Naive B cell (primary cell): ENCODE measurements around the gene PLLP. TPM values are rescaled to one million over a fixed set of nuclear protein-coding genes. Genes with fewer than 3 reads are reported as not detected.
A peak's percentile ranks its signal among the peaks of the same experiment; 100 is the strongest.

Experiments used
- ATAC-seq, 2 donors: fragments of 150-1000 bp; cut with Tn5 transposase; 2 replicates each; pipeline ENCODE4 v1.10.0; 2021; ENCODE audit warnings: low read depth in 2 of 2, mild to moderate bottlenecking in 2 of 2, moderate library complexity in 2 of 2
- DNase-seq: peaks from one replicate; pipeline ENCODE4 v3.0.0; 2022
- H3K27ac Mint-ChIP-seq, 6 donors: one replicate each; pipeline ENCODE4 v1.8.0; 2020 to 2022; ENCODE audit warnings: mild to moderate bottlenecking in 6 of 6, mixed read lengths in 6 of 6, moderate library complexity in 5 of 6, inconsistent platforms in 2 of 6
- H3K27me3 Mint-ChIP-seq, 3 donors: one replicate each; pipeline ENCODE4 v1.8.0; 2021 to 2022; ENCODE audit warnings: mixed read lengths in 3 of 3, mild to moderate bottlenecking in 1 of 3
- H3K36me3 Mint-ChIP-seq, 2 donors: one replicate each; pipeline ENCODE4 v1.8.0; 2020 to 2022; ENCODE audit warnings: mixed read lengths in 2 of 2, inconsistent platforms in 1 of 2, mild to moderate bottlenecking in 1 of 2
- H3K4me1 Mint-ChIP-seq, 3 donors: one replicate each; pipeline ENCODE4 v1.8.0; 2020 to 2022; ENCODE audit warnings: mixed read lengths in 3 of 3, inconsistent platforms in 1 of 3, mild to moderate bottlenecking in 1 of 3, moderate library complexity in 1 of 3
- H3K4me3 Mint-ChIP-seq, 8 donors: one replicate each; pipeline ENCODE4 v1.8.0; 2020 to 2022; ENCODE audit warnings: mild to moderate bottlenecking in 8 of 8, mixed read lengths in 8 of 8, moderate library complexity in 8 of 8, inconsistent platforms in 2 of 8
- H3K9me3 Mint-ChIP-seq, 7 donors: one replicate each; pipeline ENCODE4 v1.8.0; 2020 to 2022; ENCODE audit warnings: mixed read lengths in 7 of 7, mild to moderate bottlenecking in 5 of 7, inconsistent platforms in 2 of 7, moderate library complexity in 1 of 7
- polyA plus RNA-seq, 6 donors: library from polyadenylated mRNA; unstranded; fragments of 300-500 nt; fragmentation: Illumina TruSeq; gene quantifications; one replicate each; pipeline ENCODE4 v1.2.3, GENCODE V29; 2021; ENCODE audit warnings: low read depth in 6 of 6

The PLLP gene
- under 1 TPM; 0.14 to 0.68 (median 0.52) TPM for polyA plus RNA-seq

- H3K4me1 Mint-ChIP-seq: peaks cover 5 to 16% (median 13%) of the 10 kb centered on the region in 3 donors
- peak within 1 kb of the TSS in 1 of 6 donors; percentile 49 for H3K27ac Mint-ChIP-seq
- peaks cover 30 to 65% (median 35%) of the 10 kb centered on the region in 3 donors for H3K27me3 Mint-ChIP-seq
- peak; percentile 23 for DNase-seq
- H3K36me3 Mint-ChIP-seq: no peaks in the 10 kb centered on the region
- no peaks in the 10 kb centered on the region for H3K9me3 Mint-ChIP-seq
- H3K4me3 Mint-ChIP-seq: peak within 1 kb of the TSS; percentile 63 to 86 (median 80)
- peak; percentile 65 to 69 for ATAC-seq
Measured at GRCh38 chr16:57284209-57284951, at the start of gene PLLP. Gene PLLP, minus strand, starts transcription at chr16:57284672. Its CDS starts 132 bp downstream, at chr16:57284540.

- no peaks in the 10 kb centered on the region for H3K4me1 Mint-ChIP-seq
- DNase-seq (no peak), ATAC-seq (no peak)
- H3K27ac Mint-ChIP-seq: no peak overlapping the region
- peaks cover 0 to 13% (median 12%) of the 10 kb centered on the region in 7 donors for H3K9me3 Mint-ChIP-seq
- no peak overlapping the region for H3K4me3 Mint-ChIP-seq
- peaks cover under 1 to 34% (median 19%) of the 10 kb centered on the region in 3 donors for H3K27me3 Mint-ChIP-seq
- H3K36me3 Mint-ChIP-seq: peaks cover 0 to 5% of the 10 kb centered on the region in 2 donors
Measured at GRCh38 chr16:57333402-57333801, 48.9 kb upstream of the PLLP start.

GRCh38 chr16:57331355-57331754 is 46.9 kb upstream of the PLLP start:
- H3K27me3 Mint-ChIP-seq: peaks cover 0 to 29% (median 15%) of the 10 kb centered on the region in 3 donors
- H3K27ac Mint-ChIP-seq: no peak overlapping the region
- no peak overlapping the region for H3K4me3 Mint-ChIP-seq
- no peak for ATAC-seq
- no peak for DNase-seq
- no peaks in the 10 kb centered on the region for H3K4me1 Mint-ChIP-seq
- H3K9me3 Mint-ChIP-seq: peaks cover 0 to 13% (median 10%) of the 10 kb centered on the region in 7 donors
- H3K36me3 Mint-ChIP-seq: peaks cover 0 to 5% of the 10 kb centered on the region in 2 donors

GRCh38 chr16:57329718-57330327 is 45.4 kb upstream of the PLLP start:
- DNase-seq: no peak
- no peak overlapping the region for H3K4me3 Mint-ChIP-seq
- H3K9me3 Mint-ChIP-seq: peaks cover 0 to 16% (median 10%) of the 10 kb centered on the region in 7 donors
- H3K27ac Mint-ChIP-seq: no peak overlapping the region
- peaks cover 4% of the 10 kb centered on the region in 3 donors for H3K4me1 Mint-ChIP-seq
- no peak for ATAC-seq
- H3K27me3 Mint-ChIP-seq: peaks cover 0 to 14% (median 9%) of the 10 kb centered on the region in 3 donors
- H3K36me3 Mint-ChIP-seq: peaks cover 0 to 5% of the 10 kb centered on the region in 2 donors

GRCh38 chr16:57325458-57325857 is 41.0 kb upstream of the PLLP start:
- DNase-seq (no peak), ATAC-seq (no peak)
- H3K9me3 Mint-ChIP-seq: peaks cover 0 to 4% (median 0%) of the 10 kb centered on the region in 7 donors
- no peaks in the 10 kb centered on the region for H3K27me3 Mint-ChIP-seq
- no peak overlapping the region for H3K4me3 Mint-ChIP-seq
- H3K27ac Mint-ChIP-seq: peak overlapping the region in 2 of 6 donors; percentile 32 to 64
- H3K36me3 Mint-ChIP-seq: no peaks in the 10 kb centered on the region
- peaks cover 8 to 9% (median 8%) of the 10 kb centered on the region in 3 donors for H3K4me1 Mint-ChIP-seq

GRCh38 chr16:57324749-57325148 is 40.3 kb upstream of the PLLP start:
- H3K36me3 Mint-ChIP-seq: no peaks in the 10 kb centered on the region

GRCh38 chr16:57319646-57320045 is 35.2 kb upstream of the PLLP start:
- no peaks in the 10 kb centered on the region for H3K36me3 Mint-ChIP-seq
- DNase-seq: no peak
- H3K4me3 Mint-ChIP-seq: no peak overlapping the region
- ATAC-seq: no peak
- peaks cover 4 to 10% (median 7%) of the 10 kb centered on the region in 3 donors for H3K27me3 Mint-ChIP-seq
- no peaks in the 10 kb centered on the region for H3K9me3 Mint-ChIP-seq
- H3K27ac Mint-ChIP-seq: no peak overlapping the region
- H3K4me1 Mint-ChIP-seq: peaks cover 7 to 10% (median 8%) of the 10 kb centered on the region in 3 donors

More at GRCh38 chr16:57324749-57325148, 40.3 kb upstream of the PLLP start:
- DNase-seq (no peak), ATAC-seq (peak; percentile 51 to 69)
- H3K27me3 Mint-ChIP-seq: no peaks in the 10 kb centered on the region
- peak overlapping the region in 3 of 6 donors; percentile 48 to 64 (median 57) for H3K27ac Mint-ChIP-seq
- H3K4me1 Mint-ChIP-seq: peaks cover 8 to 9% (median 8%) of the 10 kb centered on the region in 3 donors
- peak overlapping the region in 1 of 8 donors; percentile 31 for H3K4me3 Mint-ChIP-seq
- H3K9me3 Mint-ChIP-seq: peaks cover 0 to 4% (median 0%) of the 10 kb centered on the region in 7 donors

GRCh38 chr16:57318240-57318970 is 33.9 kb upstream of the PLLP start:
- H3K27ac Mint-ChIP-seq: no peak overlapping the region
- H3K4me1 Mint-ChIP-seq: peaks cover 7 to 13% (median 10%) of the 10 kb centered on the region in 3 donors
- H3K9me3 Mint-ChIP-seq: no peaks in the 10 kb centered on the region
- DNase-seq: no peak
- peaks cover 4 to 10% (median 7%) of the 10 kb centered on the region in 3 donors for H3K27me3 Mint-ChIP-seq
- no peak overlapping the region for H3K4me3 Mint-ChIP-seq
- H3K36me3 Mint-ChIP-seq: no peaks in the 10 kb centered on the region
- no peak for ATAC-seq

- H3K27ac Mint-ChIP-seq: no peak overlapping the region
- peaks cover 10 to 13% (median 10%) of the 10 kb centered on the region in 3 donors for H3K4me1 Mint-ChIP-seq
- H3K4me3 Mint-ChIP-seq: no peak overlapping the region
- H3K27me3 Mint-ChIP-seq: peaks cover 9 to 19% (median 15%) of the 10 kb centered on the region in 3 donors
- DNase-seq: no peak
- no peaks in the 10 kb centered on the region for H3K36me3 Mint-ChIP-seq
- no peaks in the 10 kb centered on the region for H3K9me3 Mint-ChIP-seq
- no peak for ATAC-seq
Measured at GRCh38 chr16:57316390-57317017, 32.0 kb upstream of the PLLP start.

- no peak for DNase-seq
- ATAC-seq: no peak
- Mint-ChIP-seq H3K36me3 (no peaks in the 10 kb centered on the region), H3K27me3 (peaks cover 9 to 19% (median 15%) of the 10 kb centered on the region in 3 donors), H3K9me3 (no peaks in the 10 kb centered on the region), H3K4me1 (peaks cover 10 to 13% (median 10%) of the 10 kb centered on the region in 3 donors), H3K4me3 (no peak overlapping the region), H3K27ac (peak overlapping the region in 1 of 6 donors; percentile 73)
Measured at GRCh38 chr16:57315416-57315815, 30.9 kb upstream of the PLLP start.

GRCh38 chr16:57314161-57314785 is 29.8 kb upstream of the PLLP start:
- Mint-ChIP-seq H3K27ac (peak overlapping the region in 1 of 6 donors; percentile 65), H3K4me1 (peaks cover 10 to 13% (median 13%) of the 10 kb centered on the region in 3 donors), H3K27me3 (peaks cover 9 to 19% (median 15%) of the 10 kb centered on the region in 3 donors), H3K9me3 (no peaks in the 10 kb centered on the region), H3K4me3 (no peak overlapping the region), H3K36me3 (no peaks in the 10 kb centered on the region)
- ATAC-seq (no peak), DNase-seq (no peak)

GRCh38 chr16:57313509-57313908 is 29.0 kb upstream of the PLLP start:
- peaks cover 10 to 14% (median 13%) of the 10 kb centered on the region in 3 donors for H3K4me1 Mint-ChIP-seq
- H3K27ac Mint-ChIP-seq: no peak overlapping the region
- H3K4me3 Mint-ChIP-seq: no peak overlapping the region

More at GRCh38 chr16:57313509-57313908, 29.0 kb upstream of the PLLP start:
- Mint-ChIP-seq H3K36me3 (no peaks in the 10 kb centered on the region), H3K27me3 (peaks cover 9 to 19% (median 15%) of the 10 kb centered on the region in 3 donors), H3K9me3 (no peaks in the 10 kb centered on the region)
- ATAC-seq (no peak), DNase-seq (no peak)
